Transverse colon (tissue), 4 donors: ENCODE results near the gene KRTAP10-5.
"Not testable (repeated sequence)": the region's sequence is repeated elsewhere in the genome, so short reads cannot be mapped to it uniquely, and the experiment has no call there.

ENCODE experiments used
- EP300 ChIP-seq: sonication (generic); formaldehyde crosslinking; IDR thresholded peaks from one replicate; pipeline ENCODE4 v1.6.1; 2017; ENCODE audit warnings: antibody characterized with exemption, low read depth
- POLR2A ChIP-seq: fragments of 450-650 bp; IDR thresholded peaks from one replicate; pipeline ENCODE4 v1.6.1; 2016; ENCODE audit warnings: antibody characterized with exemption, mild to moderate bottlenecking, moderate library complexity
- POLR2AphosphoS5 ChIP-seq, 3 donors: sonication (generic); formaldehyde crosslinking; IDR thresholded peaks; one replicate each; pipeline ENCODE4 v1.6.1; 2016; ENCODE audit warnings: antibody characterized with exemption in 3 of 3
- TF ChIP-seq, protein P1 (sequence below), 5 experiments: fragments of 200-600 bp in 3 of 5; fragments of 450-650 bp in 2 of 5; sonication (generic) in 3 of 5; IDR thresholded peaks; 1 replicate in 2 of 5; 2 replicates in 3 of 5; pipeline ENCODE4 v1.5.1; 2016 to 2017; ENCODE audit warnings: antibody characterized with exemption in 5 of 5, inconsistent platforms in 3 of 5, mild to moderate bottlenecking in 2 of 5, moderate library complexity in 1 of 5

DNA sequence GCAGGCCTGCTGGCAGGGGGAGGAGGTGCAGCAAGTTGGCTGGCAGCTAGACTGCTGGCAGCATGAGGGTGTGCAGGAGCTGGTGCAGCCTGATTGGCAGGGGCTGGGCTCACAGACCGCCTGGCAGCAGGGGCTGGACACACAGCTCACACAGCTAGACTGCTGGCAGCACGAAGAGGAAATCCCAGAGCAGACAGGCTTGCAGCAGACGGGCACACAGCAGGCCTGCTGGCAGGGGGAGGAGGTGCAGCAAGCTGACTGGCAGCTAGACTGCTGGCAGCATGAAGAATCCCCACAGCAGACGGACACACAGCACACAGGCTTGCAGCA is 11.4 kb upstream of the KRTAP10-5 start:
- TF ChIP-seq, protein P1, sequence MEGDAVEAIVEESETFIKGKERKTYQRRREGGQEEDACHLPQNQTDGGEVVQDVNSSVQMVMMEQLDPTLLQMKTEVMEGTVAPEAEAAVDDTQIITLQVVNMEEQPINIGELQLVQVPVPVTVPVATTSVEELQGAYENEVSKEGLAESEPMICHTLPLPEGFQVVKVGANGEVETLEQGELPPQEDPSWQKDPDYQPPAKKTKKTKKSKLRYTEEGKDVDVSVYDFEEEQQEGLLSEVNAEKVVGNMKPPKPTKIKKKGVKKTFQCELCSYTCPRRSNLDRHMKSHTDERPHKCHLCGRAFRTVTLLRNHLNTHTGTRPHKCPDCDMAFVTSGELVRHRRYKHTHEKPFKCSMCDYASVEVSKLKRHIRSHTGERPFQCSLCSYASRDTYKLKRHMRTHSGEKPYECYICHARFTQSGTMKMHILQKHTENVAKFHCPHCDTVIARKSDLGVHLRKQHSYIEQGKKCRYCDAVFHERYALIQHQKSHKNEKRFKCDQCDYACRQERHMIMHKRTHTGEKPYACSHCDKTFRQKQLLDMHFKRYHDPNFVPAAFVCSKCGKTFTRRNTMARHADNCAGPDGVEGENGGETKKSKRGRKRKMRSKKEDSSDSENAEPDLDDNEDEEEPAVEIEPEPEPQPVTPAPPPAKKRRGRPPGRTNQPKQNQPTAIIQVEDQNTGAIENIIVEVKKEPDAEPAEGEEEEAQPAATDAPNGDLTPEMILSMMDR (IDR thresholded peaks at IDR 0.05): not testable (repeated sequence)
- not testable (repeated sequence) for TF ChIP-seq POLR2A; EP300; POLR2AphosphoS5 (IDR thresholded peaks at IDR 0.05)
